Stimulated activated CD8-positive, alpha-beta memory T cell treated with anti-CD3 and anti-CD28 coated beads, Interleukin-4, amount 100 ng/mL, for 1 hour (primary cell): ENCODE results near the gene SCRN2.

ENCODE experiments used
- DNase-seq, 2 donors: peaks; one replicate each; pipeline ENCODE4 v3.0.0-alpha.2; 2020; ENCODE audit warnings: low read depth in 2 of 2, low spot score in 1 of 2

The SCRN2 gene

GRCh38 chr17:47840742-47841487, at the start of gene SCRN2:
SCRN2 (minus strand) TSS chr17:47841273; CDS start chr17:47840843, 430 bp downstream.
- DNase-seq: peak; percentile 68 to 69

GRCh38 chr17:47889734-47890529, 48.9 kb upstream of the SCRN2 start:
- DNase-seq: peak; percentile 89 to 96

GRCh38 chr17:47888293-47888692, 47.2 kb upstream of the SCRN2 start:
- no peak for DNase-seq

- DNase-seq: no peak
These were observed 44.0 kb upstream of the SCRN2 start for GRCh38 chr17:47884905-47885730.

GRCh38 chr17:47884427-47884740, 43.3 kb upstream of the SCRN2 start:
- no peak for DNase-seq

GRCh38 chr17:47883589-47884426, 42.7 kb upstream of the SCRN2 start:
- no peak for DNase-seq

GRCh38 chr17:47882695-47883588, 41.9 kb upstream of the SCRN2 start:
- no peak for DNase-seq

- DNase-seq: no peak
These were observed 41.2 kb upstream of the SCRN2 start for GRCh38 chr17:47882247-47882646.

- no peak for DNase-seq
These were observed 38.8 kb upstream of the SCRN2 start for GRCh38 chr17:47879776-47880454.

GRCh38 chr17:47879028-47879585, 38.0 kb upstream of the SCRN2 start:
- no peak for DNase-seq

- no peak for DNase-seq
These were observed 37.3 kb upstream of the SCRN2 start for GRCh38 chr17:47878203-47879027.

GRCh38 chr17:47877368-47878034, 36.4 kb upstream of the SCRN2 start:
- no peak for DNase-seq

GRCh38 chr17:47875011-47875985, 34.2 kb upstream of the SCRN2 start:
- DNase-seq: no peak

- no peak for DNase-seq
These were observed 32.4 kb upstream of the SCRN2 start for GRCh38 chr17:47873200-47874090.

- DNase-seq: no peak
These were observed 31.6 kb upstream of the SCRN2 start for GRCh38 chr17:47872651-47873161.
